Body of pancreas (tissue), 4 donors: Measurements from ENCODE around the gene SLMAP. TPM values are rescaled to one million over a fixed set of nuclear protein-coding genes. Genes with fewer than 3 reads are reported as not detected.

Source experiments
- ATAC-seq: fragments of 150-250 bp; one replicate; pipeline ENCODE4 v1.9.1; 2016
- DNase-seq, 4 donors: peaks; one replicate each; pipeline ENCODE4 v3.0.0-alpha.2; 2019
- H3K27ac ChIP-seq, 4 donors: fragments of 200-600 bp; sonication (generic); 1 replicate in 3 of 4; 2 replicates in 1 of 4; pipeline versions ENCODE4 v1.5.1 to v1.6.1; 2016 to 2019; ENCODE audit warnings: mild to moderate bottlenecking in 1 of 4, mixed read lengths in 1 of 4, moderate library complexity in 1 of 4
- H3K27me3 ChIP-seq, 2 donors: fragments of 200-600 bp; sonication (generic); one replicate each; pipeline ENCODE4 v1.6.0; 2016; ENCODE audit warnings: mild to moderate bottlenecking in 1 of 2
- H3K36me3 ChIP-seq, 2 donors: fragments of 200-600 bp; sonication (generic); replicated peaks in 1 of 2; 2 replicates each; pipeline ENCODE4 v1.5.1; 2016; ENCODE audit warnings: low read depth in 2 of 2; ENCODE audit not compliant: insufficient read depth in 1 of 2
- H3K4me1 ChIP-seq: fragments of 200-600 bp; sonication (generic); one replicate; pipeline ENCODE4 v1.6.0; 2016
- H3K4me3 ChIP-seq, 2 donors: fragments of 200-600 bp; sonication (generic); 1 replicate in 1 of 2; 2 replicates in 1 of 2; pipeline ENCODE4 v1.5.1; 2016 to 2019
- H3K9me3 ChIP-seq, 3 donors: fragments of 200-600 bp; sonication (generic); 1 replicate in 2 of 3; 2 replicates in 1 of 3; pipeline ENCODE4 v1.5.1; 2016
- CTCF ChIP-seq, 7 experiments: fragments of 450-650 bp in 4 of 7; fragments of 200-600 bp in 3 of 7; sonication (generic) in 3 of 7; IDR thresholded peaks; one replicate each; pipeline ENCODE4 v1.5.1; 2016 to 2019; ENCODE audit warnings: antibody characterized with exemption in 7 of 7
- POLR2A ChIP-seq, 3 donors: fragments of 450-650 bp; IDR thresholded peaks; one replicate each; pipeline ENCODE4 v1.6.1; 2016; ENCODE audit warnings: antibody characterized with exemption in 3 of 3, mild to moderate bottlenecking in 2 of 3
- WGBS, 2 donors: methylation state at CpG; one replicate each; pipeline ENCODE4 v1.1.5; 2017; 5-methylcytosine and 5-hydroxymethylcytosine counted together
- intact Hi-C: fragments of 100-400 bp; cut with DNase I; formaldehyde crosslinking; loops from one replicate; pipeline ENCODE4 v1.15.1; 2023
- total RNA-seq, 2 donors: library from RNA; depleted of rRNA; stranded (reverse); fragments of >200 nt; gene quantifications; one replicate each; pipeline ENCODE4 v1.1.0, GENCODE V29; 2016

The SLMAP gene
- total RNA-seq, 2 donors from 2014 or later, result 36.6 TPM

GRCh38 chr3:57934373-57934772, 178.3 kb downstream of the SLMAP start:
- no peak for DNase-seq
- no peak for ATAC-seq
- intact Hi-C loops, result no loop called here
- Histone ChIP-seq H3K27ac (no peak overlapping the region), H3K4me3 (no peak overlapping the region), H3K27me3 (no peaks in the 10 kb centered on the region), H3K36me3 (peaks cover 0 to 2% of the 10 kb centered on the region in 2 donors), H3K9me3 (no peaks in the 10 kb centered on the region), H3K4me1 (no peaks in the 10 kb centered on the region)
- TF ChIP-seq POLR2A (IDR thresholded peaks at IDR 0.05) (no peak), CTCF (IDR thresholded peaks at IDR 0.05) (no peak)
- WGBS, 2 donors, result 94 to 96% methylated on average over 7 of the region's 7 CpGs

- Histone ChIP-seq H3K9me3 (no peaks in the 10 kb centered on the region), H3K4me3 (no peak overlapping the region), H3K4me1 (no peaks in the 10 kb centered on the region), H3K27ac (no peak overlapping the region), H3K27me3 (no peaks in the 10 kb centered on the region), H3K36me3 (no peaks in the 10 kb centered on the region)
- ATAC-seq (no peak), DNase-seq (no peak)
- intact Hi-C loops, result no loop called here
- TF ChIP-seq POLR2A (IDR thresholded peaks at IDR 0.05) (no peak), CTCF (IDR thresholded peaks at IDR 0.05) (no peak)
- WGBS, 2 donors, result 83 to 89% methylated on average over 3 of the region's 3 CpGs
These were observed 179.4 kb downstream of the SLMAP start for GRCh38 chr3:57935539-57935938.

- no peaks in the 10 kb centered on the region for H3K4me1 ChIP-seq
- TF ChIP-seq CTCF (IDR thresholded peaks at IDR 0.05) (no peak), POLR2A (IDR thresholded peaks at IDR 0.05) (no peak)
- H3K27ac ChIP-seq, result no peak overlapping the region
- H3K4me3 ChIP-seq, result no peak overlapping the region
- WGBS, 2 donors, result 89 to 94% methylated on average over 3 of the region's 3 CpGs
- no peak for ATAC-seq
- no peaks in the 10 kb centered on the region for H3K36me3 ChIP-seq
- no peak for DNase-seq
- H3K9me3 ChIP-seq, result no peaks in the 10 kb centered on the region
- H3K27me3 ChIP-seq, result no peaks in the 10 kb centered on the region
- intact Hi-C loops, result no loop called here
These were observed 181.0 kb downstream of the SLMAP start for GRCh38 chr3:57937092-57937491.

GRCh38 chr3:57939775-57940174, 183.7 kb downstream of the SLMAP start:
- WGBS, 2 donors, result 91 to 100% methylated on average over 1 to 4 of the region's 4 CpGs
- Histone ChIP-seq H3K27ac (no peak overlapping the region), H3K4me3 (no peak overlapping the region), H3K9me3 (no peaks in the 10 kb centered on the region), H3K4me1 (peaks cover 18% of the 10 kb centered on the region), H3K27me3 (no peaks in the 10 kb centered on the region), H3K36me3 (no peaks in the 10 kb centered on the region)
- no peak for TF ChIP-seq CTCF (IDR thresholded peaks at IDR 0.05)
- TF ChIP-seq POLR2A (IDR thresholded peaks at IDR 0.05), result no peak
- ATAC-seq, result no peak
- no peak for DNase-seq
- intact Hi-C loops, result no loop called here

GRCh38 chr3:57942388-57942787, 186.3 kb downstream of the SLMAP start:
- peaks cover 18% of the 10 kb centered on the region for H3K4me1 ChIP-seq
- DNase-seq, result no peak
- intact Hi-C loops, result no loop called here
- no peaks in the 10 kb centered on the region for H3K27me3 ChIP-seq
- no peaks in the 10 kb centered on the region for H3K36me3 ChIP-seq
- TF ChIP-seq POLR2A (IDR thresholded peaks at IDR 0.05) (no peak), CTCF (IDR thresholded peaks at IDR 0.05) (no peak)
- H3K27ac ChIP-seq, result peak overlapping the region in 2 of 4 donors; percentile 42 to 51
- no peak overlapping the region for H3K4me3 ChIP-seq
- H3K9me3 ChIP-seq, result no peaks in the 10 kb centered on the region
- no peak for ATAC-seq
